HEK293 (cell line): Measurements from ENCODE around the gene RAB7A.

ENCODE experiments used
- CTCF ChIA-PET: fragments of 350-600 bp; formaldehyde crosslinking; extraction: SDS; loops from one replicate; lab custom pipeline; 2021; ENCODE audit warnings: antibody characterized with exemption; lab: Yijun Ruan, JAX
- POLR2A ChIA-PET: fragments of 300-600 bp; formaldehyde crosslinking; extraction: SDS; loops from one replicate; lab custom pipeline; 2020; ENCODE audit warnings: antibody characterized with exemption, inconsistent platforms; lab: Yijun Ruan, JAX
- H3K27ac ChIP-seq: fragments of 200-500 bp; sonication (Bioruptor generic); 2 replicates; pipeline ENCODE4 v1.5.1; 2014; ENCODE audit warnings: low read depth, low read length, control low read depth, inconsistent platforms; ENCODE audit errors: extremely low read depth
- H3K36me3 ChIP-seq, 2 experiments: fragments of 200-500 bp in 1 of 2; sonication (Bioruptor generic) in 1 of 2; 1 replicate in 1 of 2; 2 replicates in 1 of 2; pipeline ENCODE4 v1.5.1; 2014 to 2017; ENCODE audit warnings: inconsistent platforms in 2 of 2, low read length in 2 of 2; ENCODE audit not compliant: control insufficient read depth in 2 of 2, insufficient read depth in 1 of 2
- H3K4me1 ChIP-seq: fragments of 200-500 bp; sonication (Bioruptor generic); 2 replicates; pipeline ENCODE4 v1.5.1; 2014; ENCODE audit warnings: mild to moderate bottlenecking, low read length, inconsistent platforms; ENCODE audit not compliant: control insufficient read depth, insufficient read depth
- H3K4me3 ChIP-seq: 2 replicates; pipeline ENCODE4 v1.5.1; 2011; ENCODE audit warnings: low read depth, mild to moderate bottlenecking, control low read depth, low read length, moderate library complexity
- H3K9me3 ChIP-seq: fragments of 200-500 bp; sonication (Bioruptor generic); 2 replicates; pipeline ENCODE4 v1.5.1; 2014; ENCODE audit warnings: low read depth, low read length, inconsistent platforms; ENCODE audit not compliant: control insufficient read depth, insufficient read depth
- BCL11A ChIP-seq: fragments of 450-650 bp; formaldehyde crosslinking; IDR thresholded peaks from 2 replicates; pipeline ENCODE4 v1.5.1; 2016; ENCODE audit warnings: low read depth, missing biosample characterization, missing genetic modification characterization
- GLIS1 ChIP-seq: fragments of 450-650 bp; formaldehyde crosslinking; IDR thresholded peaks from 2 replicates; pipeline ENCODE4 v1.5.1; 2016; ENCODE audit warnings: missing biosample characterization, missing genetic modification characterization
- PRDM2 ChIP-seq: fragments of 450-650 bp; formaldehyde crosslinking; IDR thresholded peaks from 2 replicates; pipeline ENCODE4 v1.5.1; 2016; ENCODE audit warnings: missing biosample characterization, missing genetic modification characterization, borderline replicate concordance
- RBAK ChIP-seq: fragments of 450-650 bp; formaldehyde crosslinking; IDR thresholded peaks from 2 replicates; pipeline ENCODE4 v1.5.1; 2016; ENCODE audit warnings: missing biosample characterization, missing genetic modification characterization
- SETDB1 ChIP-seq: IDR thresholded peaks from one replicate; pipeline ENCODE4 v1.6.1; 2017; ENCODE audit warnings: mild to moderate bottlenecking, low read length, moderate library complexity, mixed read lengths; ENCODE audit not compliant: insufficient read length
- SP3 ChIP-seq: fragments of 450-650 bp; formaldehyde crosslinking; IDR thresholded peaks from 2 replicates; pipeline ENCODE4 v1.5.1; 2016; ENCODE audit warnings: missing biosample characterization, missing genetic modification characterization
- ZBTB49 ChIP-seq: fragments of 450-650 bp; formaldehyde crosslinking; IDR thresholded peaks from 2 replicates; pipeline ENCODE4 v1.5.1; 2016; ENCODE audit warnings: missing biosample characterization, missing genetic modification characterization, low read depth
- ZNF132 ChIP-seq: fragments of 450-650 bp; formaldehyde crosslinking; IDR thresholded peaks from 2 replicates; pipeline ENCODE4 v1.5.1; 2017; ENCODE audit warnings: missing biosample characterization, missing genetic modification characterization, borderline replicate concordance
- ZNF169 ChIP-seq: fragments of 450-650 bp; formaldehyde crosslinking; IDR thresholded peaks from 2 replicates; pipeline ENCODE4 v1.5.1; 2016; ENCODE audit warnings: missing biosample characterization, missing genetic modification characterization
- ZNF184 ChIP-seq: fragments of 450-650 bp; IDR thresholded peaks from 2 replicates; pipeline ENCODE4 v1.5.1; 2018; ENCODE audit warnings: missing biosample characterization, mild to moderate bottlenecking, missing genetic modification characterization
- ZNF202 ChIP-seq: fragments of 450-650 bp; formaldehyde crosslinking; IDR thresholded peaks from 2 replicates; pipeline ENCODE4 v1.5.1; 2016; ENCODE audit warnings: missing biosample characterization, missing genetic modification characterization, borderline replicate concordance
- ZNF221 ChIP-seq: fragments of 450-650 bp; formaldehyde crosslinking; IDR thresholded peaks from 2 replicates; pipeline ENCODE4 v1.5.1; 2017; ENCODE audit warnings: missing biosample characterization, missing genetic modification characterization, borderline replicate concordance
- ZNF266 ChIP-seq: fragments of 450-650 bp; formaldehyde crosslinking; IDR thresholded peaks from 2 replicates; pipeline ENCODE4 v1.5.1; 2016; ENCODE audit warnings: missing biosample characterization, missing genetic modification characterization, low read depth
- ZNF416 ChIP-seq: fragments of 450-650 bp; formaldehyde crosslinking; IDR thresholded peaks from 2 replicates; pipeline ENCODE4 v1.5.1; 2016; ENCODE audit warnings: missing biosample characterization, missing genetic modification characterization
- ZNF521 ChIP-seq: fragments of 450-650 bp; formaldehyde crosslinking; IDR thresholded peaks from 2 replicates; pipeline ENCODE4 v1.5.1; 2017; ENCODE audit warnings: missing biosample characterization, mild to moderate bottlenecking, missing genetic modification characterization
- ZNF549 ChIP-seq: fragments of 450-650 bp; IDR thresholded peaks from 2 replicates; pipeline ENCODE4 v1.5.1; 2018; ENCODE audit warnings: missing biosample characterization, missing genetic modification characterization, mild to moderate bottlenecking, inconsistent platforms, moderate library complexity
- ZNF610 ChIP-seq: fragments of 450-650 bp; formaldehyde crosslinking; IDR thresholded peaks from 2 replicates; pipeline ENCODE4 v1.5.1; 2016; ENCODE audit warnings: missing biosample characterization, missing genetic modification characterization, borderline replicate concordance
- ZNF768 ChIP-seq: fragments of 450-650 bp; formaldehyde crosslinking; IDR thresholded peaks from 2 replicates; pipeline ENCODE4 v1.5.1; 2018; ENCODE audit warnings: missing biosample characterization, mild to moderate bottlenecking, missing genetic modification characterization
- TF ChIP-seq, protein P1 (sequence below): fragments of 450-650 bp; formaldehyde crosslinking; IDR thresholded peaks from 2 replicates; pipeline ENCODE4 v1.5.1; 2017; ENCODE audit warnings: missing biosample characterization, missing genetic modification characterization
- TF ChIP-seq, protein P2 (sequence below): fragments of 450-650 bp; formaldehyde crosslinking; IDR thresholded peaks from 2 replicates; pipeline ENCODE4 v1.5.0; 2017; ENCODE audit warnings: missing biosample characterization, missing genetic modification characterization, borderline replicate concordance

Gene RAB7A

GRCh38 chr3:128742821-128743594 lies 17.0 kb downstream of the RAB7A start:
- ChIA-PET CTCF (no interaction called here), POLR2A (no interaction called here)
- no peak overlapping the region for H3K4me3 ChIP-seq
- no peaks in the 10 kb centered on the region for H3K4me1 ChIP-seq
- no peaks in the 10 kb centered on the region for H3K9me3 ChIP-seq
- peaks cover 5 to 46% of the 10 kb centered on the region in 2 experiments; a peak in 2 of 3 replicates for H3K36me3 ChIP-seq
- no peak overlapping the region for H3K27ac ChIP-seq
- TF ChIP-seq, protein P1, sequence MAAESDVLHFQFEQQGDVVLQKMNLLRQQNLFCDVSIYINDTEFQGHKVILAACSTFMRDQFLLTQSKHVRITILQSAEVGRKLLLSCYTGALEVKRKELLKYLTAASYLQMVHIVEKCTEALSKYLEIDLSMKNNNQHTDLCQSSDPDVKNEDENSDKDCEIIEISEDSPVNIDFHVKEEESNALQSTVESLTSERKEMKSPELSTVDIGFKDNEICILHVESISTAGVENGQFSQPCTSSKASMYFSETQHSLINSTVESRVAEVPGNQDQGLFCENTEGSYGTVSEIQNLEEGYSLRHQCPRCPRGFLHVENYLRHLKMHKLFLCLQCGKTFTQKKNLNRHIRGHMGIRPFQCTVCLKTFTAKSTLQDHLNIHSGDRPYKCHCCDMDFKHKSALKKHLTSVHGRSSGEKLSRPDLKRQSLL (tag by site-specific recombination) = no peak
- TF ChIP-seq, protein P2, sequence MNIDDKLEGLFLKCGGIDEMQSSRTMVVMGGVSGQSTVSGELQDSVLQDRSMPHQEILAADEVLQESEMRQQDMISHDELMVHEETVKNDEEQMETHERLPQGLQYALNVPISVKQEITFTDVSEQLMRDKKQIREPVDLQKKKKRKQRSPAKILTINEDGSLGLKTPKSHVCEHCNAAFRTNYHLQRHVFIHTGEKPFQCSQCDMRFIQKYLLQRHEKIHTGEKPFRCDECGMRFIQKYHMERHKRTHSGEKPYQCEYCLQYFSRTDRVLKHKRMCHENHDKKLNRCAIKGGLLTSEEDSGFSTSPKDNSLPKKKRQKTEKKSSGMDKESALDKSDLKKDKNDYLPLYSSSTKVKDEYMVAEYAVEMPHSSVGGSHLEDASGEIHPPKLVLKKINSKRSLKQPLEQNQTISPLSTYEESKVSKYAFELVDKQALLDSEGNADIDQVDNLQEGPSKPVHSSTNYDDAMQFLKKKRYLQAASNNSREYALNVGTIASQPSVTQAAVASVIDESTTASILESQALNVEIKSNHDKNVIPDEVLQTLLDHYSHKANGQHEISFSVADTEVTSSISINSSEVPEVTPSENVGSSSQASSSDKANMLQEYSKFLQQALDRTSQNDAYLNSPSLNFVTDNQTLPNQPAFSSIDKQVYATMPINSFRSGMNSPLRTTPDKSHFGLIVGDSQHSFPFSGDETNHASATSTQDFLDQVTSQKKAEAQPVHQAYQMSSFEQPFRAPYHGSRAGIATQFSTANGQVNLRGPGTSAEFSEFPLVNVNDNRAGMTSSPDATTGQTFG = no peak
- TF ChIP-seq ZNF610 (tag by site-specific recombination) (0 out of 2 replicates have a peak, but pooled peaks have one; percentile 34), BCL11A (tag by site-specific recombination) (no peak), ZNF549 (tag by site-specific recombination) (0 out of 2 replicates have a peak, but pooled peaks have one; percentile 7), ZNF169 (tag by site-specific recombination) (0 out of 2 replicates have a peak, but pooled peaks have one; percentile 49), ZNF266 (no peak), RBAK (peak; percentile 76; the same call in 1 of the 2 replicates), ZNF184 (tag by site-specific recombination) (peak; percentile 48; the same call in 1 of the 2 replicates), ZNF521 (tag by site-specific recombination) (no peak), ZBTB49 (tag by site-specific recombination) (no peak), GLIS1 (tag by site-specific recombination) (no peak), ZNF202 (tag by site-specific recombination) (peak; percentile 18; the same call in 1 of the 2 replicates), SETDB1 (peak; percentile 15)

DNA sequence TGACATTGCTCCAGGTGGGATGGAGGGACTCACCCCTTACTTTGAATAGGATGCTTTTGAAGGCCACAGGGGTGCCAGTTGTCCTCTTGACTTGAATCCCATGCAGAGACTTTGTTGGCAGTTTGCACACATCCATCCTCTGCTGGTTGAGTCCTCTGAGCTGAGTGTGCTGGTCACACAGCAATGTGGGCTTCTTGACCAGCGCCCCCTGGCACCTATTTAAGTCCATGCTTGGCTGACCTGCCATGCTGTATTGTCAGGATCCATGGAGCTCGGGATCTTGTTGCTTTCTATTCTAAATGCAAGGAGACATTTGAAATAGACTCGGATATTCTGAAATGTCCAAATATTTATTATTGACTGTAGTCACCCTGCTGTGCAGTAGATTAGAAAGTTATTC lies 19.8 kb downstream of the RAB7A start:
- no peak overlapping the region for H3K4me3 ChIP-seq
- CTCF ChIA-PET = interaction anchor here (0.6 to 1.3 kb wide), 2 partner anchors 8 to 10 kb away, joined by 3 read pairs; no protein-coding TSS in a partner anchor
- H3K27ac ChIP-seq = no peak overlapping the region
- H3K36me3 ChIP-seq = peaks cover 5 to 47% of the 10 kb centered on the region in 2 experiments; a peak in 2 of 3 replicates
- TF ChIP-seq ZNF132 (tag by site-specific recombination) (no peak), ZNF221 (tag by site-specific recombination) (no peak), SP3 (tag by site-specific recombination) (no peak), ZNF416 (no peak), ZNF768 (tag by site-specific recombination) (no peak), PRDM2 (tag by site-specific recombination) (no peak)
- no peaks in the 10 kb centered on the region for H3K4me1 ChIP-seq
- POLR2A ChIA-PET = no interaction called here
- H3K9me3 ChIP-seq = no peaks in the 10 kb centered on the region
